Lung (tissue), 12 donors: ENCODE results near the gene TEAD4. TPM values are rescaled to one million over a fixed set of nuclear protein-coding genes. Genes with fewer than 3 reads are reported as not detected.
A peak's percentile ranks its signal among the peaks of the same experiment; 100 is the strongest.

ENCODE experiments used
- ATAC-seq: fragments of 200-7000 bp; cut with Tn5 transposase; one replicate; pipeline ENCODE4 v1.9.1; 2020; ENCODE audit warnings: moderate number of reproducible peaks; ENCODE audit not compliant: insufficient read depth, low FRiP score
- DNase-seq, 3 donors: peaks; one replicate each; pipeline ENCODE4 v3.0.0-alpha.2; 2013 to 2017
- H3K27ac ChIP-seq, 2 donors: one replicate each; pipeline ENCODE4 v1.5.1; 2013; ENCODE audit warnings: mild to moderate bottlenecking in 2 of 2, moderate library complexity in 2 of 2, control low read depth in 1 of 2, inconsistent platforms in 1 of 2, low read depth in 1 of 2, low read length in 1 of 2
- H3K27me3 ChIP-seq, 3 donors: one replicate each; pipeline ENCODE4 v1.5.1; 2013; ENCODE audit warnings: low read length in 2 of 3; ENCODE audit not compliant: control insufficient read depth in 3 of 3, insufficient read depth in 3 of 3
- H3K36me3 ChIP-seq, 4 donors: one replicate each; pipeline ENCODE4 v1.5.1; 2013; ENCODE audit warnings: low read length in 4 of 4, mild to moderate bottlenecking in 1 of 4, moderate library complexity in 1 of 4; ENCODE audit not compliant: control insufficient read depth in 4 of 4, insufficient read depth in 4 of 4
- H3K4me1 ChIP-seq, 5 donors: one replicate each; pipeline ENCODE4 v1.5.1; 2013; ENCODE audit warnings: low read length in 5 of 5, mild to moderate bottlenecking in 2 of 5, moderate library complexity in 1 of 5; ENCODE audit not compliant: control insufficient read depth in 5 of 5, insufficient read depth in 5 of 5
- H3K4me3 ChIP-seq: one replicate; pipeline ENCODE4 v1.5.1; 2013; ENCODE audit warnings: mild to moderate bottlenecking, control low read depth, moderate library complexity
- H3K9ac ChIP-seq, 2 donors: one replicate each; pipeline ENCODE4 v1.5.1; 2013; ENCODE audit warnings: low read length in 2 of 2, control low read depth in 1 of 2; ENCODE audit not compliant: insufficient read depth in 1 of 2
- H3K9me3 ChIP-seq, 4 donors: one replicate each; pipeline ENCODE4 v1.5.1; 2013; ENCODE audit warnings: low read length in 3 of 4, mild to moderate bottlenecking in 1 of 4, moderate library complexity in 1 of 4; ENCODE audit not compliant: control insufficient read depth in 4 of 4, insufficient read depth in 3 of 4
- WGBS, 2 donors: extraction: QIAGEN DNeasy Blood & Tissue Kit; methylation state at CpG; one replicate each; pipeline ENCODE4 v1.1.7; 2013; 5-methylcytosine and 5-hydroxymethylcytosine counted together
- polyA plus RNA-seq, 2 donors: library from polyadenylated mRNA; stranded (reverse); fragments of 200-250 nt; gene quantifications; one replicate each; pipeline ENCODE4 v1.2.1, GENCODE V29; 2013
- total RNA-seq, 2 donors: library from RNA; depleted of rRNA in 1 of 2; stranded (reverse); fragments of >200 nt in 1 of 2; gene quantifications; one replicate each; pipeline ENCODE4 v1.2.1, GENCODE V29; 2014 to 2021
- TF ChIP-seq, protein P1 (sequence below): IDR thresholded peaks from 2 replicates; pipeline ENCODE4 v1.5.1; 2012; ENCODE audit warnings: mild to moderate bottlenecking; ENCODE audit errors: control extremely low read depth, extremely low read depth
- donor health status: control.
- donor health status: control.
- donor health status: Bipolar disorder and iron deficiency.
- donor health status: healthy.
- donor health status: DM: yes; HTN: yes; CAD: no.

Gene TEAD4
- total and polyA plus RNA-seq, 4 donors, result 7.1 to 36.3 (median 28.8) TPM

DNA sequence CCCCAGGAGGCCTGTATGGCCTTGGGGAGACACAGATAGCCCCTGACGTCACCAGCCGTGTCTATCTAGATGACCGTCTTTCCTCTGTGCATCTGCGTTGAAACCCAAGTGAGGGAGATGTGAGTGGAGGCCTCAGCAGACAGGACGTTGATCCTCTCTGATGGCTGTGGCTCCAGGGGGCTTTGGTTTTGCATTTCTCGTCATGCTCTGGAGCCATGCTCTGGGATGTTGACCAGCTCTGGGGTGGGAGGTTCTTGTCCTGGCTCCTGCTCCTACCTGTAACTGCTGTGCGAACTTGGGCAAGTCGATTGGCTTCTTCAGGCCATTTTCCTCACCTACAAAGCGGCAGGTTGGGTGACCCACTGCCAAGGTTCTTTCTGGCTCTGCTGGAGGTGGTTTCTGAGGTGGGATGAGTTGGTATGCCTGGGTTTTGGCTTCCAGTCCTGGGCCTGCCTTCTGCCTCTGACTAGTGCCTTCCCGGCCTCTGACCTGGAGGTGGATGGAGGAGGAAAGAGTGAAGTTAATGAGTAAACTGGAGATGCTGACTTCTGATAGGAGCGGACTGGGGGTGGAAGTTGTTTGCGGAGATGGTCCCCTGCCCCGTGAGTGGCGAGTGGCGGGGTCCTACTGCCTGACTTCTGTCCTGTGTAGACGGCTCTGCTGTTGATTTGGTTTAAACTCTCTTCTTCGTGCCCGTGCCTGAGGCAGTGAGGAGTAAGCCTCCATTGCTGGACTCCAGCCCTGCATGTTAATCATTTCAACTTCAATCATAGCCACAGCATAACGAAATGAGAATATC lies 126.3 kb downstream of the TEAD4 start:
- H3K27ac ChIP-seq, result peak overlapping the region; percentile 17 to 73
- peaks cover 4 to 35% (median 7%) of the 10 kb centered on the region in 5 donors for H3K4me1 ChIP-seq
- no peaks in the 10 kb centered on the region for H3K9me3 ChIP-seq
- H3K36me3 ChIP-seq, result peaks cover 0 to 8% (median 4%) of the 10 kb centered on the region in 4 donors
- WGBS, 2 donors, result 68 to 76% methylated on average over 19 of the region's 19 CpGs
- ATAC-seq (no peak), DNase-seq (no peak)
- H3K4me3 ChIP-seq, result no peak overlapping the region
- TF ChIP-seq, protein P1, sequence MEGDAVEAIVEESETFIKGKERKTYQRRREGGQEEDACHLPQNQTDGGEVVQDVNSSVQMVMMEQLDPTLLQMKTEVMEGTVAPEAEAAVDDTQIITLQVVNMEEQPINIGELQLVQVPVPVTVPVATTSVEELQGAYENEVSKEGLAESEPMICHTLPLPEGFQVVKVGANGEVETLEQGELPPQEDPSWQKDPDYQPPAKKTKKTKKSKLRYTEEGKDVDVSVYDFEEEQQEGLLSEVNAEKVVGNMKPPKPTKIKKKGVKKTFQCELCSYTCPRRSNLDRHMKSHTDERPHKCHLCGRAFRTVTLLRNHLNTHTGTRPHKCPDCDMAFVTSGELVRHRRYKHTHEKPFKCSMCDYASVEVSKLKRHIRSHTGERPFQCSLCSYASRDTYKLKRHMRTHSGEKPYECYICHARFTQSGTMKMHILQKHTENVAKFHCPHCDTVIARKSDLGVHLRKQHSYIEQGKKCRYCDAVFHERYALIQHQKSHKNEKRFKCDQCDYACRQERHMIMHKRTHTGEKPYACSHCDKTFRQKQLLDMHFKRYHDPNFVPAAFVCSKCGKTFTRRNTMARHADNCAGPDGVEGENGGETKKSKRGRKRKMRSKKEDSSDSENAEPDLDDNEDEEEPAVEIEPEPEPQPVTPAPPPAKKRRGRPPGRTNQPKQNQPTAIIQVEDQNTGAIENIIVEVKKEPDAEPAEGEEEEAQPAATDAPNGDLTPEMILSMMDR, result no peak
- H3K27me3 ChIP-seq, result no peaks in the 10 kb centered on the region
- H3K9ac ChIP-seq, result no peak overlapping the region

- DNase-seq (no peak), ATAC-seq (no peak)
- 67 to 76% methylated on average over 4 of the region's 4 CpGs for WGBS, 2 donors
- no peak overlapping the region for H3K9ac ChIP-seq
- no peak overlapping the region for H3K4me3 ChIP-seq
- no peaks in the 10 kb centered on the region for H3K27me3 ChIP-seq
- no peaks in the 10 kb centered on the region for H3K9me3 ChIP-seq
- TF ChIP-seq, protein P1, result no peak
- peaks cover 0 to 13% (median 5%) of the 10 kb centered on the region in 4 donors for H3K36me3 ChIP-seq
- peak overlapping the region in 1 of 2 donors; percentile 73 for H3K27ac ChIP-seq
- peaks cover 3 to 30% (median 7%) of the 10 kb centered on the region in 5 donors for H3K4me1 ChIP-seq
Observed at GRCh38 chr12:3086211-3086610, 127.0 kb downstream of the TEAD4 start.

DNA sequence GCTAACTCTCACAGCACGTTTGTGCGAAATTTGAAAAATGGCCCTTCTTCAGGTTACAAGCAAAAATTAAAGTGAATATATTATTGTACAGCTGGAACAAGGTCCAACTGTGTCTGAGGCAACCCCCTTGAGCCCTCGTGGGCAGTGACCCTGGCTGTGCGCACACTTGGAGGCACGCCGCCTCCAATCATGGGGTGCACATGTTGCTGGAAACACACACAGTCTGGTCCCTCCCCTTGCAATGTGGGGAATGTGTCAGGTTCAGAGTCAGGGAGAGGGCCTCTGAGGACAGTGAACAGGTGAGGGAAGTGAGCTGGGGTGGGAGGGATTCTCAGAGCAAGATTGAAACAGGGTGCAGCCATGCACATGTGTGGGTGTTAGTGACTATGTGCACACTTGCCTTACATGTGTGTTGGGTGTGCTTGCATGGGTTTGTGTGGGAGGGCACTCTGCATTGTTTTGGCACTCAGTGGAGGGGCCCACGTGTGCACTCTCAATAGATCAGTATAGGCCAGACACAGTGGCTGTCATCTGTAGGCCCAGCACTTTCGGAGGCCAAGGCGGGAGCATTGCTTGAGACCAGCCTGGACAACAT lies 127.6 kb downstream of the TEAD4 start:
- ATAC-seq (no peak), DNase-seq (no peak)
- Histone ChIP-seq H3K9ac (no peak overlapping the region), H3K4me1 (peaks cover 5 to 30% (median 7%) of the 10 kb centered on the region in 5 donors), H3K9me3 (no peaks in the 10 kb centered on the region), H3K4me3 (no peak overlapping the region), H3K27ac (peak overlapping the region in 1 of 2 donors; percentile 13), H3K36me3 (peaks cover 0 to 13% (median 5%) of the 10 kb centered on the region in 4 donors), H3K27me3 (no peaks in the 10 kb centered on the region)
- 88 to 91% methylated on average over 9 of the region's 9 CpGs for WGBS, 2 donors
- TF ChIP-seq, protein P1, result no peak
